Kidney (tissue), 14 donors: ENCODE measurements around the gene MYH10. TPM values are rescaled to one million over a fixed set of nuclear protein-coding genes. Genes with fewer than 3 reads are reported as not detected.

Source experiments
- DNase-seq, 5 donors: peaks; one replicate each; pipeline ENCODE4 v3.0.0-alpha.2; 2013 to 2020
- FAIRE-seq: peaks from 2 replicates; lab custom pipeline; 2012; peaks lifted over from hg19 to GRCh38; lab: Jason Lieb, UNC
- H3K27ac ChIP-seq, 2 donors: one replicate each; pipeline ENCODE4 v1.7.0; 2013; ENCODE audit warnings: low read depth in 2 of 2, low read length in 2 of 2, inconsistent platforms in 1 of 2
- H3K27me3 ChIP-seq: one replicate; pipeline ENCODE4 v1.7.1; 2013; ENCODE audit warnings: low read length, inconsistent platforms; ENCODE audit not compliant: control insufficient read depth, insufficient read depth
- H3K36me3 ChIP-seq, 3 donors: one replicate each; pipeline versions ENCODE4 v1.7.0 to v1.7.1; 2013; ENCODE audit warnings: low read length in 3 of 3, control low read depth in 1 of 3, inconsistent platforms in 1 of 3; ENCODE audit not compliant: insufficient read depth in 3 of 3, control insufficient read depth in 2 of 3
- H3K4me1 ChIP-seq, 3 donors: one replicate each; pipeline versions ENCODE4 v1.7.0 to v1.7.1; 2013; ENCODE audit warnings: low read length in 3 of 3, inconsistent platforms in 1 of 3, low read depth in 1 of 3; ENCODE audit not compliant: control insufficient read depth in 2 of 3, insufficient read depth in 2 of 3
- H3K4me3 ChIP-seq, 3 donors: one replicate each; pipeline versions ENCODE4 v1.7.0 to v1.8.1; 2013; ENCODE audit warnings: low read length in 3 of 3, control low read depth in 1 of 3, inconsistent platforms in 1 of 3
- H3K9ac ChIP-seq, 3 donors: one replicate each; pipeline versions ENCODE4 v1.7.0 to v1.7.1; 2013; ENCODE audit warnings: low read length in 3 of 3, control low read depth in 1 of 3, inconsistent platforms in 1 of 3
- H3K9me3 ChIP-seq, 3 donors: one replicate each; pipeline versions ENCODE4 v1.7.0 to v1.7.1; 2013; ENCODE audit warnings: low read length in 3 of 3, control low read depth in 1 of 3, inconsistent platforms in 1 of 3; ENCODE audit not compliant: control insufficient read depth in 2 of 3, insufficient read depth in 1 of 3
- intact Hi-C: fragments of 100-400 bp; cut with DNase I; formaldehyde crosslinking; loops from one replicate; pipeline ENCODE4 v1.11.1; 2022
- polyA plus RNA-seq: library from polyadenylated mRNA; stranded (reverse); fragments of 350-450 nt; fragmentation: Illumina TruSeq; extraction: RNeasy Lipid Tissue Mini Kit (QIAGEN cat#74804); gene quantifications from one replicate; pipeline ENCODE4 v1.2.3, GENCODE V29; 2014; ENCODE audit warnings: low read depth, low replicate concordance; ENCODE audit not compliant: insufficient read depth
- total RNA-seq: library from RNA; stranded (reverse); fragmentation: NEBNext Ultra II Directional; extraction: Animal tissue kit (Norgen Biotek cat#: 25700); gene quantifications from one replicate; pipeline ENCODE4 v1.2.1, GENCODE V29; 2021
- TF ChIP-seq, protein P1 (sequence below): IDR thresholded peaks from 3 replicates; pipeline ENCODE4 v1.5.1; 2012; ENCODE audit warnings: mild to moderate bottlenecking, moderate library complexity, borderline replicate concordance; ENCODE audit not compliant: insufficient read depth; ENCODE audit errors: extremely low read depth
- donor health status: control.
- donor health status: control.
- donor health status: control.
- donor health status: control.
- donor health status: control.
- donor health status: DM: yes; HTN: yes; CAD: no.
- donor health status: Normal renal cell carcinoma (clear cell type).

The MYH10 gene
- total and polyA plus RNA-seq, 2 donors from 2014 or later: 23.6 to 104 TPM

DNA sequence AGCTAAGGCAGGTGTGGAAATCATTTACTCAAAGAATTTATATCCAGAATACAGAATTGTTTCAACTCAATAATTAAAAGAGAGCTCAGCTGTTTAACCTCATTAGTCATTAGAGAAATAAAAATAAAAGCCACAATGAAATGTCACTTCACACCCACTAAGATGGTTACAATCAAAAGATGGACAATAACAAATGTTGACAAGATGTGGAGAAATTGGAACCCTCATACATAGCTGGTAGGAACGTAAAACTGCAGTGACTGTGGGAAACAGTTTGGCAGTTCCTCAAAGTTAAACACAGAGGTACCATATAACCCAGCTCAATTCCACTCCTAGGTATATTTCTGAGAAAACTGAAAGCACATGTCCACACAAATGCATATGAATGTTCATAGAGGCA is 145.0 kb downstream of the MYH10 start:
- no peak for DNase-seq
- H3K27ac ChIP-seq: no peak overlapping the region
- H3K4me3 ChIP-seq: no peak overlapping the region
- no peak overlapping the region for H3K9ac ChIP-seq
- no peak for FAIRE-seq
- intact Hi-C loops: no loop called here
- peaks cover 16 to 50% (median 32%) of the 10 kb centered on the region in 3 donors for H3K36me3 ChIP-seq
- TF ChIP-seq, protein P1, sequence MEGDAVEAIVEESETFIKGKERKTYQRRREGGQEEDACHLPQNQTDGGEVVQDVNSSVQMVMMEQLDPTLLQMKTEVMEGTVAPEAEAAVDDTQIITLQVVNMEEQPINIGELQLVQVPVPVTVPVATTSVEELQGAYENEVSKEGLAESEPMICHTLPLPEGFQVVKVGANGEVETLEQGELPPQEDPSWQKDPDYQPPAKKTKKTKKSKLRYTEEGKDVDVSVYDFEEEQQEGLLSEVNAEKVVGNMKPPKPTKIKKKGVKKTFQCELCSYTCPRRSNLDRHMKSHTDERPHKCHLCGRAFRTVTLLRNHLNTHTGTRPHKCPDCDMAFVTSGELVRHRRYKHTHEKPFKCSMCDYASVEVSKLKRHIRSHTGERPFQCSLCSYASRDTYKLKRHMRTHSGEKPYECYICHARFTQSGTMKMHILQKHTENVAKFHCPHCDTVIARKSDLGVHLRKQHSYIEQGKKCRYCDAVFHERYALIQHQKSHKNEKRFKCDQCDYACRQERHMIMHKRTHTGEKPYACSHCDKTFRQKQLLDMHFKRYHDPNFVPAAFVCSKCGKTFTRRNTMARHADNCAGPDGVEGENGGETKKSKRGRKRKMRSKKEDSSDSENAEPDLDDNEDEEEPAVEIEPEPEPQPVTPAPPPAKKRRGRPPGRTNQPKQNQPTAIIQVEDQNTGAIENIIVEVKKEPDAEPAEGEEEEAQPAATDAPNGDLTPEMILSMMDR: no peak
- H3K27me3 ChIP-seq: no peaks in the 10 kb centered on the region
- H3K9me3 ChIP-seq: no peaks in the 10 kb centered on the region
- H3K4me1 ChIP-seq: no peaks in the 10 kb centered on the region

DNA sequence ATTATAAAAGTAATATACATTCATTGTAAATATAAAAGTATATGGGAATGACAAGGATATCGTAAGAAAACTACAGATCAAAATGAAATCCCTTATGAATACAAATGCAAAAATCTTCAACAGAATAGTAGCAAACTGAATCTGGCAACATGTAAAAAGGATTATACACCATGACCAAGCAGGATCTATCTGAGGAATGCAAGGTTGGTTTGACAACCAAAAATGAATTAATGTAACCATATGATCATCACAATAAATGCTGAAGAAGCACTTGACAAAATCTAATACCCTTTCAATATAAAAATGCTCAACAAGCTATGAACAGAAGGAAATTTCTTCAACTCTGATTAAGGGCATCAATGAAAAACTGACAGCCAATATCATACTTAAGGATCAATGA is 146.1 kb downstream of the MYH10 start:
- no peak for FAIRE-seq
- Histone ChIP-seq H3K27ac (no peak overlapping the region), H3K9me3 (no peaks in the 10 kb centered on the region), H3K4me3 (no peak overlapping the region), H3K4me1 (no peaks in the 10 kb centered on the region), H3K27me3 (no peaks in the 10 kb centered on the region), H3K9ac (no peak overlapping the region), H3K36me3 (peaks cover 17 to 57% (median 35%) of the 10 kb centered on the region in 3 donors)
- TF ChIP-seq, protein P1: no peak
- no peak for DNase-seq
- intact Hi-C loops: no loop called here

DNA sequence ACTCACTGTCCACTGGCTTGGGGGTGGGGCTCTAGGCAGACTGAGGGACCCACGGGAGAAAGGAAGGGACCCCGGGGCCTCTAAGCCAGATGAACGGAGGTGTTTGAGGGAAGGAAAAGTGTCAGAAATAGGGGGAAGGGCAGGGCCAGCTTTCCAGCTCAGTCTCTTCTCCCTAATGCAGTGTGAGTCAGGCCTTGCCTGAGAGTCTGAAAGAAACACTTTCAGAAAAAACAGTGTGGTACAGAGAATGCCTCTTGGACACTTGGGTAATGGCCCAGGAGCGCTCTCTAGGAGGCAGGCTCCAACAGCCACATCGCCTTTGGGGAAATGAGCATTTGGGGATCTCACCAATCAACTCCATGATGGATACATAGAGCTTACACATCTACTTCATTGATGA is 148.0 kb downstream of the MYH10 start:
- FAIRE-seq (no peak), DNase-seq (no peak)
- intact Hi-C loops: no loop called here
- no peak overlapping the region for H3K4me3 ChIP-seq
- peaks cover 17 to 65% (median 35%) of the 10 kb centered on the region in 3 donors for H3K36me3 ChIP-seq
- H3K9ac ChIP-seq: no peak overlapping the region
- H3K4me1 ChIP-seq: peaks cover 0 to 2% (median 0%) of the 10 kb centered on the region in 3 donors
- no peaks in the 10 kb centered on the region for H3K9me3 ChIP-seq
- TF ChIP-seq, protein P1: no peak
- H3K27me3 ChIP-seq: no peaks in the 10 kb centered on the region
- H3K27ac ChIP-seq: no peak overlapping the region

DNA sequence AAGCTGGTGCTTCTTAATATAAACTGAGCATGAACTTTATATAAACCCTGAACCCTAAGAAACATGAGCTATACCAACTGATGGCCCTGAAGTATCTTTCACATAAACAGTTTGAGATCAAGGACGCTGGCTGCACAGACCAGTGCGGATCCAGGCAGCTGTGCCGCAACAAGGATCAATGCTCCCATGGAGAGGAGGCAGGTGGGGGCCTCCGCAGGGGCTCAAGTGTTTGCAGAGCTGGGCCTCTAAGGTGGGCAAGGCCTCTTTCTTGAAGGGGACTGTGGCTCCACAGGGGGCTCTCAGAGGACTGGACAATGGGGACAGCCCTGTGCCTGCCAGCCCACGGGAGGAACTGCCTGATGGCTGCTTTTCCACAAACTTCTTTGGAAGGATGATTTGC is 148.8 kb downstream of the MYH10 start:
- H3K4me1 ChIP-seq: peaks cover 0 to 2% (median 0%) of the 10 kb centered on the region in 3 donors
- no peak for FAIRE-seq
- no peak overlapping the region for H3K27ac ChIP-seq
- TF ChIP-seq, protein P1: no peak
- H3K4me3 ChIP-seq: no peak overlapping the region
- H3K9me3 ChIP-seq: no peaks in the 10 kb centered on the region
- H3K36me3 ChIP-seq: peaks cover 15 to 64% (median 33%) of the 10 kb centered on the region in 3 donors
- no peak for DNase-seq
- no peak overlapping the region for H3K9ac ChIP-seq
- intact Hi-C loops: no loop called here
- H3K27me3 ChIP-seq: no peaks in the 10 kb centered on the region
